GM18499 (cell line): ENCODE results near the gene TIPARP.

Experiments
- ATAC-seq: cut with Tn5 transposase; IDR thresholded peaks from one replicate; pipeline ENCODE4 v1.9.1; 2021; ENCODE audit warnings: moderate number of reproducible peaks; ENCODE audit not compliant: insufficient read depth, unreplicated experiment

TIPARP gene

GRCh38 chr3:156674046-156674910 lies at the start of gene TIPARP:
TSS of gene TIPARP (plus strand) at chr3:156674590. CDS start at chr3:156677698, 3,108 bp downstream.
- ATAC-seq: peak; percentile 85

GRCh38 chr3:156626104-156626503 lies 48.3 kb upstream of the TIPARP start:
- no peak for ATAC-seq

GRCh38 chr3:156627946-156628569 lies 46.3 kb upstream of the TIPARP start:
- no peak for ATAC-seq

GRCh38 chr3:156628836-156629618 lies 45.4 kb upstream of the TIPARP start:
- ATAC-seq: no peak

GRCh38 chr3:156630081-156630772 lies 44.2 kb upstream of the TIPARP start:
- ATAC-seq: no peak

GRCh38 chr3:156630773-156631093 lies 43.7 kb upstream of the TIPARP start:
- ATAC-seq: no peak

GRCh38 chr3:156631323-156631722 lies 43.1 kb upstream of the TIPARP start:
- ATAC-seq: no peak

GRCh38 chr3:156632601-156633000 lies 41.8 kb upstream of the TIPARP start:
- ATAC-seq: no peak

GRCh38 chr3:156633335-156633734 lies 41.1 kb upstream of the TIPARP start:
- no peak for ATAC-seq

GRCh38 chr3:156635034-156635433 lies 39.4 kb upstream of the TIPARP start:
- ATAC-seq: no peak

- no peak for ATAC-seq
These were observed 38.4 kb upstream of the TIPARP start for GRCh38 chr3:156635973-156636372.

- ATAC-seq: no peak
These were observed 36.8 kb upstream of the TIPARP start for GRCh38 chr3:156637480-156638022.

- no peak for ATAC-seq
These were observed 36.1 kb upstream of the TIPARP start for GRCh38 chr3:156638271-156638670.

- no peak for ATAC-seq
These were observed 34.9 kb upstream of the TIPARP start for GRCh38 chr3:156639414-156640023.

- ATAC-seq: no peak
These were observed 32.8 kb upstream of the TIPARP start for GRCh38 chr3:156641618-156641975.

GRCh38 chr3:156642750-156643728 lies 31.4 kb upstream of the TIPARP start:
- no peak for ATAC-seq

- peak; percentile 55 for ATAC-seq
These were observed 30.5 kb upstream of the TIPARP start for GRCh38 chr3:156643729-156644389.

GRCh38 chr3:156644958-156645357 lies 29.4 kb upstream of the TIPARP start:
- ATAC-seq: no peak
